Activated CD4-positive, alpha-beta memory T cell treated with anti-CD3 and anti-CD28 coated beads, Interleukin-2, amount 10 ng/mL, durations not matched to agents 7 days and 5 days (primary cell): ENCODE results near the gene CDIPT. TPM values are rescaled to one million over a fixed set of nuclear protein-coding genes. Genes with fewer than 3 reads are reported as not detected.
"Not testable (repeated sequence)": the region's sequence is repeated elsewhere in the genome, so short reads cannot be mapped to it uniquely, and the experiment has no call there.

Experiments used
- CTCF ChIA-PET: fragments of 350-600 bp; sonication (Branson Sonifier 250); formaldehyde crosslinking; loops from one replicate; lab custom pipeline; 2021; ENCODE audit warnings: antibody characterized with exemption, inconsistent platforms; lab: Charles Lee
- POLR2A ChIA-PET: fragments of 350-600 bp; sonication (Branson Sonifier 250); formaldehyde crosslinking; loops from one replicate; lab custom pipeline; 2021; ENCODE audit warnings: antibody characterized with exemption; lab: Charles Lee
- DNase-seq: peaks from one replicate; pipeline ENCODE4 v3.0.0-alpha.2; 2020
- H3K27ac Mint-ChIP-seq: one replicate; pipeline ENCODE4 v1.8.0; 2021; ENCODE audit warnings: mild to moderate bottlenecking, mixed read lengths
- H3K27me3 Mint-ChIP-seq: one replicate; pipeline ENCODE4 v1.8.0; 2021; ENCODE audit warnings: mixed read lengths
- H3K36me3 Mint-ChIP-seq: one replicate; pipeline ENCODE4 v1.8.0; 2021; ENCODE audit warnings: low read depth, mixed read lengths
- H3K4me1 Mint-ChIP-seq: one replicate; pipeline ENCODE4 v1.8.0; 2021; ENCODE audit warnings: mixed read lengths
- H3K4me3 Mint-ChIP-seq: one replicate; pipeline ENCODE4 v1.8.0; 2021; ENCODE audit warnings: mild to moderate bottlenecking, mixed read lengths
- H3K9me3 Mint-ChIP-seq: one replicate; pipeline ENCODE4 v1.8.0; 2021; ENCODE audit warnings: mixed read lengths
- total RNA-seq, 2 experiments: library from RNA; stranded (reverse); gene quantifications; one replicate each; pipeline ENCODE4 v1.2.3, GENCODE V29; 2021

The CDIPT gene, protein sequence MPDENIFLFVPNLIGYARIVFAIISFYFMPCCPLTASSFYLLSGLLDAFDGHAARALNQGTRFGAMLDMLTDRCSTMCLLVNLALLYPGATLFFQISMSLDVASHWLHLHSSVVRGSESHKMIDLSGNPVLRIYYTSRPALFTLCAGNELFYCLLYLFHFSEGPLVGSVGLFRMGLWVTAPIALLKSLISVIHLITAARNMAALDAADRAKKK
- 10 to 100 TPM; 60.0 to 63.2 TPM for total RNA-seq

GRCh38 chr16:29862884-29863668 is at the start of gene CDIPT:
Gene CDIPT (minus strand): TSS chr16:29863226. CDS start chr16:29862857, 369 bp downstream.
- peak within 1 kb of the TSS; percentile 95 for H3K4me3 Mint-ChIP-seq
- ChIA-PET POLR2A (interaction anchor here (1.0 to 1.8 kb wide), 8 partner anchors 11 to 202 kb away, joined by 3 to 5 read pairs (median 3); partner anchors contain the start of genes ALDOA, HIRIP3, MVP and TAOK2), CTCF (interaction anchor here (0.6 to 2.2 kb wide), 9 partner anchors 15 to 192 kb away, joined by 3 to 9 read pairs (median 4); partner anchors contain the start of genes INO80E, PAGR1, TAOK2 and TMEM219)
- H3K4me1 Mint-ChIP-seq = peaks cover 29% of the 10 kb centered on the region
- H3K27ac Mint-ChIP-seq = peak within 1 kb of the TSS; percentile 98
- peak; percentile 94 for DNase-seq
- H3K36me3 Mint-ChIP-seq = peaks cover 27% of the 10 kb centered on the region
- no peaks in the 10 kb centered on the region for H3K9me3 Mint-ChIP-seq
- peaks cover 2% of the 10 kb centered on the region for H3K27me3 Mint-ChIP-seq

DNA sequence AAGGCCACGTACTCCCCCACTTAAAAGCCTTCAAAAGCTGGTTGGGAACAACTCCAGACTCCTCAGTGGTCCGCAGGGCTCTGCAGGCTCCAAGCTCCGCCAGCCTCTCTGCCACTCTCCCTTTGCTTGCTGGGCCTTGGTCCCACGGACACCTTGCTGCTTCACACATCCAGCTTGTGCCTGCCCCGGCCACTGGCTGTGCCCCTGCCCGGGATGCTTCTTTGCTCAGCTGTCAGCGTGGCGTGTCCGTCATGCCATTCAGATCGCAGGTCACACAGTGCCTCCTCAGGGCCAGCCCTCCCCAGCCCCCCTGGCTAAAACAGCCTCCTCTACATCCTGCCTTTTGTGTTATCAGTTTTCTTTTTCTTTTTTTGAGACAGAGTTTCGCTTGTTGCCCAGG is 49.1 kb upstream of the CDIPT start:
- DNase-seq = no peak
- Mint-ChIP-seq H3K27ac (no peak overlapping the region), H3K36me3 (peaks cover 12% of the 10 kb centered on the region), H3K9me3 (no peaks in the 10 kb centered on the region), H3K27me3 (no peaks in the 10 kb centered on the region), H3K4me1 (peaks cover 2% of the 10 kb centered on the region), H3K4me3 (no peak overlapping the region)
- CTCF ChIA-PET = interaction anchor here (0.5 to 0.8 kb wide), 2 partner anchors 12 to 64 kb away, joined by 3 read pairs; partner anchors contain the start of gene ASPHD1
- POLR2A ChIA-PET = interaction anchor here (1.3 kb wide), 1 partner anchor 12 kb away, joined by 4 read pairs; the partner anchor contains the start of genes ASPHD1 and SEZ6L2

GRCh38 chr16:29911676-29912010 is 48.6 kb upstream of the CDIPT start:
- Mint-ChIP-seq H3K27ac (no peak overlapping the region), H3K36me3 (peaks cover 8% of the 10 kb centered on the region), H3K4me3 (no peak overlapping the region), H3K27me3 (no peaks in the 10 kb centered on the region), H3K9me3 (no peaks in the 10 kb centered on the region), H3K4me1 (peaks cover 2% of the 10 kb centered on the region)
- CTCF ChIA-PET = interaction anchor here (0.5 to 0.8 kb wide), 2 partner anchors 11 to 63 kb away, joined by 3 read pairs; partner anchors contain the start of gene ASPHD1
- no peak for DNase-seq
- POLR2A ChIA-PET = interaction anchor here (1.3 kb wide), 1 partner anchor 12 kb away, joined by 4 read pairs; the partner anchor contains the start of genes ASPHD1 and SEZ6L2

GRCh38 chr16:29910819-29911675 is 48.0 kb upstream of the CDIPT start:
- no peak overlapping the region for H3K4me3 Mint-ChIP-seq
- POLR2A ChIA-PET = interaction anchor here (1.3 kb wide), 1 partner anchor 11 kb away, joined by 4 read pairs; the partner anchor contains the start of genes ASPHD1 and SEZ6L2
- DNase-seq = no peak
- H3K36me3 Mint-ChIP-seq = peaks cover 7% of the 10 kb centered on the region
- CTCF ChIA-PET = interaction anchor here (0.8 kb wide), 1 partner anchor 63 kb away, joined by 3 read pairs; no protein-coding TSS in a partner anchor
- no peak overlapping the region for H3K27ac Mint-ChIP-seq
- peaks cover 2% of the 10 kb centered on the region for H3K4me1 Mint-ChIP-seq
- H3K27me3 Mint-ChIP-seq = no peaks in the 10 kb centered on the region
- no peaks in the 10 kb centered on the region for H3K9me3 Mint-ChIP-seq

DNA sequence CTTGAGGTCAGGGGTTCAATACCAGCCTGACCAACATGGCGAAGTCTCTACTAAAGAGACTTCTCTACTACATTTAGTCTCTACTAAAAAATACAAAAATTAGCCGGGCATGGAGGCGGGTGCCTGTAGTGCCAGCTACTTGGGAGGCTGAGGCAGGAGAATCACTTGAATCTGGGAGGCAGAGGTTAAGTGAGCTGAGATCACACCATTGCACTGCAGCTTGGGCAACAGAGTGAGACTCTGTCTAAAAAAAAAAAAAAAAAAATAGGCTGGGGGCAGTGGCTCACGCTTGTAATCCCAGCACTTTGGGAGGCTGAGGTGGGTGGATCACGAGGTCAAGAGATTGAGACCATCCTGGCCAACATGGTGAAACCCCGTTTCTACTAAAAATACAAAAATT is 46.8 kb upstream of the CDIPT start:
- not testable (repeated sequence) for H3K27me3 Mint-ChIP-seq, H3K4me1 Mint-ChIP-seq, DNase-seq, H3K4me3 Mint-ChIP-seq, H3K36me3 Mint-ChIP-seq, H3K9me3 Mint-ChIP-seq, H3K27ac Mint-ChIP-seq
- ChIA-PET CTCF (interaction anchor here (0.6 to 0.8 kb wide), 2 partner anchors 52 to 122 kb away, joined by 3 read pairs; partner anchors contain the start of gene TMEM219), POLR2A (interaction anchor here (1.4 kb wide), 1 partner anchor 10 kb away, joined by 5 read pairs; the partner anchor contains the start of gene SEZ6L2)

GRCh38 chr16:29909391-29909790 is 46.4 kb upstream of the CDIPT start:
- no peak overlapping the region for H3K27ac Mint-ChIP-seq
- H3K4me1 Mint-ChIP-seq = no peaks in the 10 kb centered on the region
- H3K36me3 Mint-ChIP-seq = peaks cover 4% of the 10 kb centered on the region
- no peak overlapping the region for H3K4me3 Mint-ChIP-seq
- POLR2A ChIA-PET = interaction anchor here (0.6 to 1.4 kb wide), 2 partner anchors 10 to 17 kb away, joined by 3 to 5 read pairs; partner anchors contain the start of gene SEZ6L2
- DNase-seq = no peak
- no peaks in the 10 kb centered on the region for H3K27me3 Mint-ChIP-seq
- no peaks in the 10 kb centered on the region for H3K9me3 Mint-ChIP-seq
- CTCF ChIA-PET = interaction anchor here (0.8 kb wide), 1 partner anchor 52 kb away, joined by 3 read pairs; the partner anchor contains the start of gene TMEM219

- no peaks in the 10 kb centered on the region for H3K4me1 Mint-ChIP-seq
- no peaks in the 10 kb centered on the region for H3K27me3 Mint-ChIP-seq
- DNase-seq = no peak
- H3K36me3 Mint-ChIP-seq = no peaks in the 10 kb centered on the region
- H3K27ac Mint-ChIP-seq = no peak overlapping the region
- H3K9me3 Mint-ChIP-seq = no peaks in the 10 kb centered on the region
- CTCF ChIA-PET = interaction anchor here (0.8 kb wide), 1 partner anchor 53 kb away, joined by 3 read pairs; the partner anchor contains the start of gene TMEM219
- H3K4me3 Mint-ChIP-seq = no peak overlapping the region
- POLR2A ChIA-PET = interaction anchor here (0.6 to 1.4 kb wide), 2 partner anchors 9 to 18 kb away, joined by 3 to 5 read pairs; partner anchors contain the start of gene SEZ6L2
Measured at GRCh38 chr16:29908719-29909220, 45.7 kb upstream of the CDIPT start.

DNA sequence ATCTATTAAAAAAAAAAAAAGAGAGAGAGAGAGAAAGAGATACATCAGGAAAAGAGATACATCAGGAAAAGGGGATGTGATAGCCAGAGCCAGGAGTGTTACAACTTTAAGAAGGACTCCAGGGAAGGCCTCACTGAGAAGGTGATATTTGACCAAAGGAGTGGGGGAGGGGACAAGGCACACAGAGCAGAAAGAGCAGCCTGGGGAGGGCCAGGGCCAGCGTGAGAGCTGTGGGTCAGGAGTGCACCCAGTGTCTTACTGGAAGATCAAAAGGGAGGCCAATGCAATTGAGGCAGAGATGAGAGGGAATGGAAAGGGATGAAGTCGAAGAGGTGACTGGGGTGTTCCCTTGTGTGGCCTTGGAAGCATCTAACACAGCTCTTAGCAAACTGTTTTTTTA is 44.9 kb upstream of the CDIPT start:
- Mint-ChIP-seq H3K9me3 (no peaks in the 10 kb centered on the region), H3K27me3 (no peaks in the 10 kb centered on the region), H3K4me1 (peaks cover 4% of the 10 kb centered on the region), H3K4me3 (no peak overlapping the region), H3K27ac (no peak overlapping the region), H3K36me3 (no peaks in the 10 kb centered on the region)
- ChIA-PET POLR2A (no interaction called here), CTCF (no interaction called here)
- DNase-seq = no peak

GRCh38 chr16:29906520-29907244 is 43.7 kb upstream of the CDIPT start:
- Mint-ChIP-seq H3K4me3 (no peak overlapping the region), H3K36me3 (no peaks in the 10 kb centered on the region), H3K27me3 (no peaks in the 10 kb centered on the region), H3K4me1 (peaks cover 4% of the 10 kb centered on the region), H3K27ac (no peak overlapping the region), H3K9me3 (no peaks in the 10 kb centered on the region)
- DNase-seq = no peak
- ChIA-PET CTCF (interaction anchor here (1.1 kb wide), 1 partner anchor 57 kb away, joined by 3 read pairs; no protein-coding TSS in a partner anchor), POLR2A (no interaction called here)

- no peaks in the 10 kb centered on the region for H3K9me3 Mint-ChIP-seq
- H3K4me3 Mint-ChIP-seq = no peak overlapping the region
- CTCF ChIA-PET = no interaction called here
Measured at GRCh38 chr16:29905668-29906067, 42.6 kb upstream of the CDIPT start.

GRCh38 chr16:29904947-29905346 is 41.9 kb upstream of the CDIPT start:
- no peaks in the 10 kb centered on the region for H3K36me3 Mint-ChIP-seq
- POLR2A ChIA-PET = no interaction called here
- H3K27me3 Mint-ChIP-seq = no peaks in the 10 kb centered on the region
- DNase-seq = no peak
- CTCF ChIA-PET = no interaction called here
- no peaks in the 10 kb centered on the region for H3K9me3 Mint-ChIP-seq
- no peak overlapping the region for H3K27ac Mint-ChIP-seq
- peaks cover 9% of the 10 kb centered on the region for H3K4me1 Mint-ChIP-seq
- no peak overlapping the region for H3K4me3 Mint-ChIP-seq

More at GRCh38 chr16:29905668-29906067, 42.6 kb upstream of the CDIPT start:
- H3K27me3 Mint-ChIP-seq = no peaks in the 10 kb centered on the region
- POLR2A ChIA-PET = no interaction called here
- peaks cover 5% of the 10 kb centered on the region for H3K4me1 Mint-ChIP-seq
- H3K27ac Mint-ChIP-seq = no peak overlapping the region
- DNase-seq = no peak
- H3K36me3 Mint-ChIP-seq = no peaks in the 10 kb centered on the region
